ENCODE results near the gene BANK1. TPM values are rescaled to one million over a fixed set of nuclear protein-coding genes. Genes with fewer than 3 reads are reported as not detected.

BANK1 gene
- polyA plus RNA-seq, 1 donor from 2014 or later, result not detected

DNA sequence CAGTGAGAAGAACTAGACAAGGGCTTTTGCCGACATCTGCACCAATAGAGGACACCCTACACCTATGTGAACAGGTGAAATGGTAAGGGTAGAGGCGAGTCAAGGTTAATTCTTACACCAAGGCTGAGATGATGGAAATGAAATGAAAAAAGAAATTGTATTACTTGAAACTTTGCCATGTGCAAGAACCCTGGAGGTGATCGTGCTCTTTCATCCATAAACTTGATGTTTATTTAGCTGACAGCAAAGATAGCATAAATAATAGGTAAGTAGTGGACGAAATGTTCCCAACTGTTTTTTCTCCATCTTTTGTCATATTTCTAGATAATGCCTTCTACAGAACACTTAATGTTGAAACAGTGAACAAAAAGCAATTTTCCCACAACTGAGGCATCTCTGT lies 162.5 kb downstream of the BANK1 start:
- H3F3A ChIP-seq (ENCODE audit: insufficient read depth, low read length, poor library complexity, severe bottlenecking), result no peaks in the 10 kb centered on the region
- no peaks in the 10 kb centered on the region for H3K9me3 ChIP-seq (ENCODE audit: low read length)
- H3K27ac ChIP-seq (ENCODE audit: low read length), result no peak overlapping the region
- no peak overlapping the region for H3K4me3 ChIP-seq (ENCODE audit: low read length)
- H3K36me3 ChIP-seq (ENCODE audit: insufficient read depth, low read length), result no peaks in the 10 kb centered on the region
- no peak overlapping the region for H3K4me2 ChIP-seq (ENCODE audit: low read length)
- no peaks in the 10 kb centered on the region for H3K9me2 ChIP-seq (ENCODE audit: insufficient read depth, low read length)
- no peaks in the 10 kb centered on the region for H3K79me2 ChIP-seq (replicated peaks; ENCODE audit: insufficient read depth, low read length)
- H3K9ac ChIP-seq (ENCODE audit: low read length), result no peak overlapping the region
- no peak overlapping the region for H2AFZ ChIP-seq (ENCODE audit: low read depth, low read length)
- TF ChIP-seq, protein P1, sequence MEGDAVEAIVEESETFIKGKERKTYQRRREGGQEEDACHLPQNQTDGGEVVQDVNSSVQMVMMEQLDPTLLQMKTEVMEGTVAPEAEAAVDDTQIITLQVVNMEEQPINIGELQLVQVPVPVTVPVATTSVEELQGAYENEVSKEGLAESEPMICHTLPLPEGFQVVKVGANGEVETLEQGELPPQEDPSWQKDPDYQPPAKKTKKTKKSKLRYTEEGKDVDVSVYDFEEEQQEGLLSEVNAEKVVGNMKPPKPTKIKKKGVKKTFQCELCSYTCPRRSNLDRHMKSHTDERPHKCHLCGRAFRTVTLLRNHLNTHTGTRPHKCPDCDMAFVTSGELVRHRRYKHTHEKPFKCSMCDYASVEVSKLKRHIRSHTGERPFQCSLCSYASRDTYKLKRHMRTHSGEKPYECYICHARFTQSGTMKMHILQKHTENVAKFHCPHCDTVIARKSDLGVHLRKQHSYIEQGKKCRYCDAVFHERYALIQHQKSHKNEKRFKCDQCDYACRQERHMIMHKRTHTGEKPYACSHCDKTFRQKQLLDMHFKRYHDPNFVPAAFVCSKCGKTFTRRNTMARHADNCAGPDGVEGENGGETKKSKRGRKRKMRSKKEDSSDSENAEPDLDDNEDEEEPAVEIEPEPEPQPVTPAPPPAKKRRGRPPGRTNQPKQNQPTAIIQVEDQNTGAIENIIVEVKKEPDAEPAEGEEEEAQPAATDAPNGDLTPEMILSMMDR (IDR thresholded peaks at IDR 0.05; ENCODE audit: poor library complexity, severe bottlenecking), result no peak
- TF ChIP-seq EZH2 (IDR thresholded peaks at IDR 0.05; ENCODE audit: borderline replicate concordance, insufficient read depth, low read length, poor library complexity, severe bottlenecking), result no peak
- no peak for TF ChIP-seq TAF1 (IDR thresholded peaks at IDR 0.05; ENCODE audit: low read depth)
- no peak for TF ChIP-seq POLR2AphosphoS5 (IDR thresholded peaks at IDR 0.05)
- TF ChIP-seq MXI1 (conservative IDR thresholded peaks at IDR 0.05; ENCODE audit: poor library complexity, severe bottlenecking), result no peak
- TF ChIP-seq EP300 (conservative IDR thresholded peaks at IDR 0.05; ENCODE audit: poor library complexity, severe bottlenecking), result no peak
- no peak for TF ChIP-seq RAD21 (conservative IDR thresholded peaks at IDR 0.05)
- no peak for TF ChIP-seq SMC3 (conservative IDR thresholded peaks at IDR 0.05; ENCODE audit: poor library complexity)
- TF ChIP-seq, protein P2, sequence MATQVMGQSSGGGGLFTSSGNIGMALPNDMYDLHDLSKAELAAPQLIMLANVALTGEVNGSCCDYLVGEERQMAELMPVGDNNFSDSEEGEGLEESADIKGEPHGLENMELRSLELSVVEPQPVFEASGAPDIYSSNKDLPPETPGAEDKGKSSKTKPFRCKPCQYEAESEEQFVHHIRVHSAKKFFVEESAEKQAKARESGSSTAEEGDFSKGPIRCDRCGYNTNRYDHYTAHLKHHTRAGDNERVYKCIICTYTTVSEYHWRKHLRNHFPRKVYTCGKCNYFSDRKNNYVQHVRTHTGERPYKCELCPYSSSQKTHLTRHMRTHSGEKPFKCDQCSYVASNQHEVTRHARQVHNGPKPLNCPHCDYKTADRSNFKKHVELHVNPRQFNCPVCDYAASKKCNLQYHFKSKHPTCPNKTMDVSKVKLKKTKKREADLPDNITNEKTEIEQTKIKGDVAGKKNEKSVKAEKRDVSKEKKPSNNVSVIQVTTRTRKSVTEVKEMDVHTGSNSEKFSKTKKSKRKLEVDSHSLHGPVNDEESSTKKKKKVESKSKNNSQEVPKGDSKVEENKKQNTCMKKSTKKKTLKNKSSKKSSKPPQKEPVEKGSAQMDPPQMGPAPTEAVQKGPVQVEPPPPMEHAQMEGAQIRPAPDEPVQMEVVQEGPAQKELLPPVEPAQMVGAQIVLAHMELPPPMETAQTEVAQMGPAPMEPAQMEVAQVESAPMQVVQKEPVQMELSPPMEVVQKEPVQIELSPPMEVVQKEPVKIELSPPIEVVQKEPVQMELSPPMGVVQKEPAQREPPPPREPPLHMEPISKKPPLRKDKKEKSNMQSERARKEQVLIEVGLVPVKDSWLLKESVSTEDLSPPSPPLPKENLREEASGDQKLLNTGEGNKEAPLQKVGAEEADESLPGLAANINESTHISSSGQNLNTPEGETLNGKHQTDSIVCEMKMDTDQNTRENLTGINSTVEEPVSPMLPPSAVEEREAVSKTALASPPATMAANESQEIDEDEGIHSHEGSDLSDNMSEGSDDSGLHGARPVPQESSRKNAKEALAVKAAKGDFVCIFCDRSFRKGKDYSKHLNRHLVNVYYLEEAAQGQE (IDR thresholded peaks at IDR 0.05; ENCODE audit: borderline replicate concordance), result no peak
- no peaks in the 10 kb centered on the region for H3K27me3 ChIP-seq (ENCODE audit: insufficient read depth, low read depth, low read length)
- H4K20me1 ChIP-seq (ENCODE audit: insufficient read depth), result no peaks in the 10 kb centered on the region

DNA sequence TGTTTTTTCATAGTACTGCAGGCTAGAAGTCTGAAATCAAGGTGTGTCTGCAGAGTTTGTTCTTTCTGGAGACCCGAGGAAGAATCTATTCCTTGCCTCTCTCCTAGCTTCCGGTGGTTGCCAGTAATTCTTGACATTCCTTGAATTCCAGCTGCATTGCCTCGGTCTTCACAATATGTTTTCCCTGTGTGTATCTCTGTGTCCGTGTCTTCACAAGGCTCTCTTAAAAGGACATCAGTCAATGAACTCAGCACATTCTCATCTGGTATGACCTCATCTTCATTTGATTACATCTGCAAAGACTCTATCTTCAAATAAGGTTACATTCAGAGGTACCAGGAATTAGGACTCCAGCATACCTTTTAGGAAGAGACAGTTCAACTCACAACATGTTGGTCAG lies 163.4 kb downstream of the BANK1 start:
- Histone ChIP-seq H3K79me2 (replicated peaks; ENCODE audit: insufficient read depth, low read length) (no peaks in the 10 kb centered on the region), H3K27ac (ENCODE audit: low read length) (no peak overlapping the region), H3K4me2 (ENCODE audit: low read length) (no peak overlapping the region), H4K20me1 (ENCODE audit: insufficient read depth) (no peaks in the 10 kb centered on the region), H3K27me3 (ENCODE audit: insufficient read depth, low read depth, low read length) (no peaks in the 10 kb centered on the region), H3K9ac (ENCODE audit: low read length) (no peak overlapping the region), H3K36me3 (ENCODE audit: insufficient read depth, low read length) (no peaks in the 10 kb centered on the region), H3K4me3 (ENCODE audit: low read length) (no peak overlapping the region), H3K9me2 (ENCODE audit: insufficient read depth, low read length) (no peaks in the 10 kb centered on the region), H3K9me3 (ENCODE audit: low read length) (no peaks in the 10 kb centered on the region), H3F3A (ENCODE audit: insufficient read depth, low read length, poor library complexity, severe bottlenecking) (no peaks in the 10 kb centered on the region), H2AFZ (ENCODE audit: low read depth, low read length) (no peak overlapping the region)
- no peak for TF ChIP-seq POLR2AphosphoS5 (IDR thresholded peaks at IDR 0.05)

DNA sequence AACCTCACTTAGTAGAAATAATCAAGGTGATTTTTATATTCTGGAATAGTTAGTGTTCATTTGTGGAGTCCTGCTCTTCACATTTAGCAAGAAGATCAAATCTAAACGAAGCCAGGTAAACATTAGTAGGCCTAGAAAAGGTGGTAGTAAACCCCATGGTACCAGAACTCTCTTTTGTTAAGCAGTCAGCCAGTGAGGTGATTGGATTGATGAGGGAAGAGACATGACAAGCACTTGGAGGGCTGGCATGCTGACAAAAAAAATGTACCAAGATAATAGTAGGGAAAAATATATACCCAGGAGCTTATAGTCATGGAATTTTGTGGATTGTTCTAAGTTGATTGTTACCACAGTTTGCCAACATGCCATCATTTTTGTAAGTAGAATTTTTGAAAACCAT lies 163.8 kb downstream of the BANK1 start:
- Histone ChIP-seq H3K4me2 (ENCODE audit: low read length) (no peak overlapping the region), H3K36me3 (ENCODE audit: insufficient read depth, low read length) (no peaks in the 10 kb centered on the region), H3K27ac (ENCODE audit: low read length) (peak overlapping the region; percentile 60), H3F3A (ENCODE audit: insufficient read depth, low read length, poor library complexity, severe bottlenecking) (no peaks in the 10 kb centered on the region), H3K9me2 (ENCODE audit: insufficient read depth, low read length) (no peaks in the 10 kb centered on the region), H3K27me3 (ENCODE audit: insufficient read depth, low read depth, low read length) (no peaks in the 10 kb centered on the region), H2AFZ (ENCODE audit: low read depth, low read length) (no peak overlapping the region), H3K9ac (ENCODE audit: low read length) (no peak overlapping the region), H3K4me3 (ENCODE audit: low read length) (peak overlapping the region; percentile 38), H3K9me3 (ENCODE audit: low read length) (no peaks in the 10 kb centered on the region), H4K20me1 (ENCODE audit: insufficient read depth) (no peaks in the 10 kb centered on the region), H3K79me2 (replicated peaks; ENCODE audit: insufficient read depth, low read length) (no peaks in the 10 kb centered on the region)
- TF ChIP-seq, protein P2 (IDR thresholded peaks at IDR 0.05; ENCODE audit: borderline replicate concordance), result peak; percentile 7
- TF ChIP-seq EZH2 (IDR thresholded peaks at IDR 0.05; ENCODE audit: borderline replicate concordance, insufficient read depth, low read length, poor library complexity, severe bottlenecking), result no peak
